HepG2 (cell line): ENCODE data around the gene ANAPC2. TPM values are rescaled to one million over a fixed set of nuclear protein-coding genes. Genes with fewer than 3 reads are reported as not detected.

Experiments used
- ATAC-seq: fragments of 200-7000 bp; cut with Tn5 transposase; 3 replicates; pipeline ENCODE4 v1.9.1; 2020; ENCODE audit warnings: mild to moderate bottlenecking, moderate library complexity
- BruUV-seq: library from RNA; stranded (reverse); fragments of 400-500 nt; replicated peaks from 2 replicates; lab custom pipeline; 2021; lab: Mats Ljungman, UMichigan
- CTCF ChIA-PET: fragments of 300-600 bp; formaldehyde crosslinking; extraction: SDS; loops from one replicate; lab custom pipeline; 2021; ENCODE audit warnings: low total read pairs, inconsistent platforms, low intra/inter-chr PET ratio; lab: Yijun Ruan, JAX
- POLR2A ChIA-PET: fragments of 350-600 bp; sonication (Branson Sonifier 250); formaldehyde crosslinking; loops from one replicate; lab custom pipeline; 2020; ENCODE audit warnings: antibody characterized with exemption, inconsistent platforms; lab: Yijun Ruan, JAX
- DNase-seq: peaks from one replicate; pipeline ENCODE4 v3.0.0-alpha.2; 2015; ENCODE audit warnings: low spot score
- FAIRE-seq: peaks from 3 replicates; lab custom pipeline; 2011; peaks lifted over from hg19 to GRCh38; lab: Jason Lieb, UNC
- H2AFZ ChIP-seq: one replicate; pipeline ENCODE4 v1.6.1; 2011; ENCODE audit warnings: low read length, inconsistent platforms
- H3K27ac ChIP-seq: fragments of 300-600 bp; 3 replicates; pipeline ENCODE4 v1.8.0; 2011; ENCODE audit warnings: mixed run types, mild to moderate bottlenecking, mixed read lengths, low read length, inconsistent platforms; ENCODE audit not compliant: insufficient read depth; ENCODE audit errors: extremely low read length
- H3K27me3 ChIP-seq, 2 experiments: fragments of 200-600 bp in 1 of 2; 2 replicates in 1 of 2; 3 replicates in 1 of 2; pipeline versions ENCODE4 v1.6.0 to v1.8.0; 2011; ENCODE audit warnings: low read length in 2 of 2, mild to moderate bottlenecking in 2 of 2, moderate library complexity in 2 of 2, inconsistent platforms in 1 of 2; ENCODE audit not compliant: insufficient read depth in 2 of 2, control insufficient read depth in 1 of 2
- H3K36me3 ChIP-seq, 2 experiments: fragments of 200-600 bp in 1 of 2; replicated peaks in 1 of 2; 2 replicates in 1 of 2; 3 replicates in 1 of 2; pipeline versions ENCODE4 v1.5.1 to v1.8.0; 2011; ENCODE audit warnings: low read length in 2 of 2, inconsistent platforms in 1 of 2; ENCODE audit not compliant: insufficient read depth in 2 of 2, control insufficient read depth in 1 of 2
- H3K4me1 ChIP-seq: 2 replicates; pipeline ENCODE4 v1.5.1; 2012; ENCODE audit warnings: low read length, inconsistent platforms; ENCODE audit not compliant: insufficient read depth
- H3K4me2 ChIP-seq: 2 replicates; pipeline ENCODE4 v1.6.0; 2011; ENCODE audit warnings: low read depth, low read length, inconsistent platforms
- H3K4me3 ChIP-seq, 3 experiments: fragments of 200-600 bp in 1 of 3; sonication (generic), shearing (Covaris generic) in 1 of 3; replicated peaks in 1 of 3; 2 replicates each; pipeline ENCODE4 v1.5.1; 2011 to 2016; ENCODE audit warnings: low read length in 3 of 3, inconsistent platforms in 2 of 3, low read depth in 2 of 3, mild to moderate bottlenecking in 2 of 3, control low read depth in 1 of 3, mixed read lengths in 1 of 3; ENCODE audit not compliant: insufficient read depth in 1 of 3
- H3K79me2 ChIP-seq: one replicate; pipeline ENCODE4 v1.6.1; 2011; ENCODE audit warnings: low read length, inconsistent platforms; ENCODE audit not compliant: insufficient read depth
- H3K9ac ChIP-seq: 2 replicates; pipeline ENCODE4 v1.6.0; 2011; ENCODE audit warnings: mild to moderate bottlenecking, low read depth, low read length, inconsistent platforms; ENCODE audit not compliant: insufficient read depth
- H3K9me3 ChIP-seq: 2 replicates; pipeline ENCODE4 v1.5.1; 2012; ENCODE audit warnings: mild to moderate bottlenecking, low read length
- H4K20me1 ChIP-seq: 2 replicates; pipeline ENCODE4 v1.6.0; 2011; ENCODE audit warnings: inconsistent platforms, mild to moderate bottlenecking, low read length, moderate library complexity; ENCODE audit not compliant: insufficient read depth
- ELK4 ChIP-seq: sonication (generic); formaldehyde crosslinking; IDR thresholded peaks from 2 replicates; pipeline ENCODE4 v1.9.0; 2021; ENCODE audit warnings: missing genetic modification reagents, borderline replicate concordance
- GATA4 ChIP-seq: sonication (generic); IDR thresholded peaks from 2 replicates; pipeline ENCODE4 v1.6.1; 2016; ENCODE audit warnings: antibody characterized with exemption, low read depth, borderline replicate concordance
- HNRNPL ChIP-seq: fragments of 200-400 bp; formaldehyde crosslinking; IDR thresholded peaks from 2 replicates; pipeline ENCODE4 v1.6.1; 2017; ENCODE audit warnings: mild to moderate bottlenecking, low read depth, low read length
- KDM5B ChIP-seq: sonication (generic); formaldehyde crosslinking; IDR thresholded peaks from 2 replicates; pipeline ENCODE4 v1.4.0; 2020; ENCODE audit warnings: missing genetic modification reagents, mild to moderate bottlenecking, borderline replicate concordance
- MTF2 ChIP-seq: sonication (generic); formaldehyde crosslinking; IDR thresholded peaks from 2 replicates; pipeline ENCODE4 v1.5.0; 2020; ENCODE audit warnings: missing genetic modification reagents, borderline replicate concordance
- MXD4 ChIP-seq: IDR thresholded peaks from 2 replicates; pipeline ENCODE4 v1.6.1; 2016; ENCODE audit warnings: mild to moderate bottlenecking, missing biosample characterization, missing genetic modification reagents
- RBFOX2 ChIP-seq: fragments of 200-400 bp; formaldehyde crosslinking; IDR thresholded peaks from 2 replicates; pipeline ENCODE4 v1.6.1; 2017; ENCODE audit warnings: low read depth, mild to moderate bottlenecking, low read length
- RNF219 ChIP-seq: sonication (generic); formaldehyde crosslinking; IDR thresholded peaks from 2 replicates; pipeline ENCODE4 v1.5.0; 2020; ENCODE audit warnings: mild to moderate bottlenecking, missing genetic modification reagents
- XBP1 ChIP-seq: sonication (generic); formaldehyde crosslinking; IDR thresholded peaks from 2 replicates; pipeline ENCODE4 v1.5.0; 2020; ENCODE audit warnings: missing genetic modification reagents
- WGBS: methylation state at CpG from one replicate; pipeline ENCODE4 v1.1.6; 2017; ENCODE audit warnings: low lambda C conversion rate; 5-methylcytosine and 5-hydroxymethylcytosine counted together
- in situ Hi-C: cut with HindIII; loops from 2 replicates; pipeline ENCODE4 v1.10.0; 2017; ENCODE audit warnings: low pct_unique_long_range_greater_than_20kb; ENCODE audit not compliant: extremely low pct_ligation_motif_present
- intact Hi-C: fragments of 100-400 bp; cut with micrococcal nuclease; formaldehyde crosslinking; loops from one replicate; pipeline ENCODE4 v1.10.0; 2022; ENCODE audit not compliant: unreplicated experiment
- polyA plus RNA-seq, 8 experiments: library from polyadenylated mRNA; depleted of rRNA in 3 of 8; stranded (reverse) in 7 of 8; unstranded in 1 of 8; fragments of >200 nt; fragmentation: Illumina TruSeq in 4 of 8; extraction: Trizol in 4 of 8; gene quantifications; 2 replicates each; pipeline versions ENCODE4 v1.2.1 to v1.2.3, GENCODE V29; 2011 to 2016; ENCODE audit warnings: low read depth in 4 of 8, missing spikeins in 1 of 8, mixed read lengths in 1 of 8; ENCODE audit not compliant: insufficient read depth in 1 of 8
- total RNA-seq, 5 experiments: library from RNA; depleted of rRNA; stranded (reverse); fragments of >200 nt; fragmentation: Illumina TruSeq; extraction: Trizol; gene quantifications; 2 replicates each; pipeline ENCODE4 v1.2.3, GENCODE V29; 2016; ENCODE audit warnings: low read depth in 1 of 5
- TF ChIP-seq, protein P1 (sequence below): IDR thresholded peaks from 2 replicates; pipeline ENCODE4 v1.6.1; 2016; ENCODE audit warnings: missing compliant biosample characterization, missing genetic modification reagents, borderline replicate concordance

Gene ANAPC2
- total and polyA plus RNA-seq, 2 of the 13 experiments (the other 11 are each of a cell fraction or from before 2014, with no cell fraction given) = 12.3 to 15.4 TPM

DNA sequence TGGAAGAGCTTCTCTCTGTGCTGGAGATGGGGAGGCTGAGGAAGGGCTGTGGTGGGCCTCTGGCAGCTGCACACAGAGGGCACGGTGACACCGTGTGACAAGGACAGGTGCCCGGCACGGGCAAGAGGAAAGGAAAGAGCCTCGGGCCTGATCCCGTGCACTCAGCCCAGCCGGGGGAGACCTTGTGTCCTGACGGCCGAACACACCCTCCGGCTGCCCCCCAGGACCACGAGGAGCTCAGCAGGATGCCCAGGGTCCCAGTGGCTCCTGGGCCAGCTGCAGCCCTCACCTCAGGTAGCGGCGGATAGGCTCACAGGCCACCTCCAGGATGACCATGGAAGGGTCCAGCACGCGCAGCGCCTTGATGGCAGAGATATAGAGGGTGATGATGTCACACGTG is 5.5 kb downstream of the ANAPC2 start:
- H3K4me2 ChIP-seq = no peak overlapping the region
- peaks cover 15% of the 10 kb centered on the region for H3K4me1 ChIP-seq
- H3K27ac ChIP-seq = no peak overlapping the region
- FAIRE-seq (no peak), DNase-seq (no peak), ATAC-seq (no peak)
- ChIA-PET POLR2A (no interaction called here), CTCF (no interaction called here)
- in situ Hi-C loops (no loop called here), intact Hi-C loops (no loop called here)
- H2AFZ ChIP-seq = no peak overlapping the region
- no TSS peak for BruUV-seq
- peaks cover 16% of the 10 kb centered on the region for H3K79me2 ChIP-seq
- 84% methylated on average over 8 of the region's 17 CpGs for WGBS
- peaks cover 25 to 35% of the 10 kb centered on the region in 2 experiments; a peak in 4 of 5 replicates for H3K36me3 ChIP-seq
- no peaks in the 10 kb centered on the region for H3K27me3 ChIP-seq
- H4K20me1 ChIP-seq = no peaks in the 10 kb centered on the region
- H3K4me3 ChIP-seq = no peak overlapping the region
- no peak overlapping the region for H3K9ac ChIP-seq
- H3K9me3 ChIP-seq = no peaks in the 10 kb centered on the region
- TF ChIP-seq KDM5B (CRISPR knock-in tag) (no peak), RBFOX2 (0 out of 2 replicates have a peak, but pooled peaks have one; percentile 26)

DNA sequence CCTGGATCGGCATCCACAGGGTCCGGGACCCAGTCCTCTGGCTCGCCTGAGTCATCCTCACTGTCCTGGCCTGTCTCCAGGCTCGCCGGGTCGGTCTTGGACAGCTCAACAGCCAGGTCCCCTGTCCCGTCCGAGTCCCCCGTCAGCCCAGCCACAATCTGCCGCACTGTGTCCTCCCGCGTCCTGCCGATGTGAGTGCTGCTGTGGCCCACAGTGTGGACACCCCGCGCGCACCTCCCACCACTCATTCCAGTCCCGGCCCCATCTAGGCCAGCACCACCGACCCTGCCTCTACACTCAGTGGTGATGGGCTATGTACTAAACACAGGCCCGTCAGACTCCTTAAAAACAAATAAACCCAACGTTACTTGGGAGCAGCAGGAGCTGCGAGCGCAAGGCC is 6.7 kb downstream of the ANAPC2 start:
- FAIRE-seq (no peak), DNase-seq (no peak), ATAC-seq (no peak)
- H3K27ac ChIP-seq = no peak overlapping the region
- no peak overlapping the region for H3K4me2 ChIP-seq
- in situ Hi-C loops = no loop called here
- TF ChIP-seq GATA4 (no peak), RNF219 (no peak), MXD4 (CRISPR knock-in tag) (no peak), ELK4 (CRISPR knock-in tag) (no peak), MTF2 (CRISPR knock-in tag) (no peak), XBP1 (CRISPR knock-in tag) (no peak), HNRNPL (no peak)
- TF ChIP-seq, protein P1, sequence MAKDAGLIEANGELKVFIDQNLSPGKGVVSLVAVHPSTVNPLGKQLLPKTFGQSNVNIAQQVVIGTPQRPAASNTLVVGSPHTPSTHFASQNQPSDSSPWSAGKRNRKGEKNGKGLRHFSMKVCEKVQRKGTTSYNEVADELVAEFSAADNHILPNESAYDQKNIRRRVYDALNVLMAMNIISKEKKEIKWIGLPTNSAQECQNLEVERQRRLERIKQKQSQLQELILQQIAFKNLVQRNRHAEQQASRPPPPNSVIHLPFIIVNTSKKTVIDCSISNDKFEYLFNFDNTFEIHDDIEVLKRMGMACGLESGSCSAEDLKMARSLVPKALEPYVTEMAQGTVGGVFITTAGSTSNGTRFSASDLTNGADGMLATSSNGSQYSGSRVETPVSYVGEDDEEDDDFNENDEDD (CRISPR knock-in tag) = no peak
- H3K79me2 ChIP-seq = peaks cover 4% of the 10 kb centered on the region
- H3K9me3 ChIP-seq = no peaks in the 10 kb centered on the region
- BruUV-seq = no TSS peak
- WGBS = 96% methylated on average over 20 of the region's 22 CpGs
- no peak overlapping the region for H3K4me3 ChIP-seq
- CTCF ChIA-PET = no interaction called here
- POLR2A ChIA-PET = no interaction called here
- H3K27me3 ChIP-seq = no peaks in the 10 kb centered on the region
- peaks cover 4% of the 10 kb centered on the region for H3K4me1 ChIP-seq
- intact Hi-C loops = no loop called here
- H2AFZ ChIP-seq = no peak overlapping the region
- H3K9ac ChIP-seq = no peak overlapping the region
- H4K20me1 ChIP-seq = no peaks in the 10 kb centered on the region
- H3K36me3 ChIP-seq = peaks cover 27 to 35% of the 10 kb centered on the region in 2 experiments; a peak in 4 of 5 replicates
